Measurements from ENCODE around the gene GADD45G.

Gene GADD45G

DNA sequence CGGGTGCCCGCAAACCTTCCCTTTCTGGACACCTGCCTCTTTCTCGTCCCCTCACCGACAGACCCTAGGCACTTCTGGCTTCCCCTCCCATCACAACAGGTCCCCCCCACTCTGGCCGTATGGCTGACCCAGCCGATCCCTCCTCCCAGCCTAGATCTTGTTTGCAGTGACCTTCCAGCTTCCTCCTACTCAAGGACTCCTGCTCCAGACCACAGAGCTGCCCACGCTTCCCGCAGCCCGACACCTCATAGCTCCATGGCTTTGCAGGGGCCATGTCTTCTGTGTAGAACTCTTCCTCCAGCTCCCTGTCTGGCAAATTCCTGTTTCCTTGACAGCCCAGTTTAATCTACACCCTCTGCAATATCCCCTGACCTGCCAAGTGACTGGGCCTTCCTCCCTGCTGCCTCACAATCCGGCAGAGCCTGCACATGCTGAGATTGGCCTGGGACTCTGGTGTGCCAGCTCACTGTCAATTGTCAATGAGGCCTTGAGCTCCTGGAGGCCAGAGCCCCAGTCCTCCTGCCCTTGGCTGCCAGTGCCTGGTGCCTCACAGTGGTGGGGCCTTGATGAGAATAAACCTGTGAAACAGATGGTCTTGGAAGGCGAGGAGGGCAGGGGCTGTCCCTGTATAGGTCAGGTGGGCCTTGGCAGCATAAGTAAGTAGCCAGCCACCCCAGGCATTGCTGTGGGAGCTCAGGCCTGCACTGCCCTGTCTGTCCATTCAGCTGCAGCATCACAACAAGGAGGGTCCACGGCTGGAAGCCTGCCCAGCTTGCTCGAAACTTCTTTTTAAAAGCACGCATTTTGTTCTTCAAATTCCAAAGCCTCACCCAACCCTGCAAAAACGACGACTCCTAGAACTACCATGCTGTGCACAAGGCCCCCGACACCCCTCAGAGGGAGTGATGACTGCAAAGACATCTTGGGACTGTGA is 50.5 kb downstream of the GADD45G start:
- DNase-seq = no peak
